NOMO-1 (cell line): ENCODE measurements around the gene MPND.
A peak's percentile ranks its signal among the peaks of the same experiment; 100 is the strongest.
"Not testable (repeated sequence)": the region's sequence is repeated elsewhere in the genome, so short reads cannot be mapped to it uniquely, and the experiment has no call there.

Source experiments
- DNase-seq, 2 experiments: peaks; one replicate each; lab custom pipeline; 2025; ENCODE audit not compliant: unreplicated experiment in 2 of 2; lab: John Stamatoyannopoulos, UW

The MPND gene

GRCh38 chr19:4319067-4319718, 24.2 kb upstream of the MPND start:
- no peak for DNase-seq

GRCh38 chr19:4320419-4320818, 22.9 kb upstream of the MPND start:
- no peak for DNase-seq

GRCh38 chr19:4322942-4323665, 20.3 kb upstream of the MPND start:
- DNase-seq = no peak

DNA sequence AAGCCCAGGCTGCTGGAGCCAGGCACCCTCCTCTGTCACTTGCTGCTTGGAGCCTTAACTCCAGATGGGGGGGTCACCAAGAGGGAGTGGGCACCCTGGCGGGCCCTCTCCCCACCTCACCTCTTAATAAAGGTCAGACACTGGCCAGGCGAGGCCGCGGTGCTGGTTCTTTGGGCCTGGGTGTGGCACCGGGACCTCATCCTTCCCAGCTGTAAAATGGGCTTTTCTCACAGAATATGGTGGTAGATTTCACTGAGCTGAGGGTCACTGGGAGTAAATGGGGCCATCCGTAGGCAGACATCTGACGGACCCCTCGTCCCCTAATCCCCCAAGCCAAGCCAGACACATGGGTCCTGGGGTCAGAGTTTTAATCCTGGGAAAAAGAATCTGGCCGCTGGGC, 19.7 kb upstream of the MPND start:
- no peak for DNase-seq

- no peak for DNase-seq
Measured at GRCh38 chr19:4324228-4324627, 19.1 kb upstream of the MPND start.

DNA sequence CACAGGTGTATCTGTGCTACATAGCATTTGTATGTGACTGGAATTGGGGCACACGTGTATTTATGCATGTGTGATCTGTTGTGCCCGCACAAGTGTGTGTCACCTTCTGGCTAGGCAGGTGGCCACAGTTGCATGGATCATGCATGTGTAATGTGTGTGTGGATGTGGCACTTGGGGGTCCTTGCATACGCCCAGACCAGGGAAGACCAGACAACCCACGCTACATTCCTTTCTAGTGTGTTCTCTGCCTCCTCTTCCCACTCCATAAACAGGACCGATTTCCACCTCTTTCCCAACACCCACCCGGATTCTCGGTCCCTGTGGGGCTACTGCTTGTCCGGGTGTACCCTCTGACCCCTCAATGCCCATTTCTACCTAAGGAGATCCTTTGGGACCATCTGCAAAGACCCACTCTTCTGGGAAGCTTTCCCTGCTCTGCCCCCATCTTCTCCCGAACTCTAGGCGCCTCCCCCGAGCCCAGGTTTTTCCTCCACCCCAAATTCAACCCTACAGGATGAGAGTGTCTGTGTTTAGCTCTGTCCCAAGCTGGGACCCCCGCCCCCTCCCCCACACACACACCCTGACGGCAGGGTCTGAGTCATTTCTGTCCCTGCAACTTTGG, 17.0 kb upstream of the MPND start:
- no peak for DNase-seq

- no peak for DNase-seq
Measured at GRCh38 chr19:4326837-4327251, 16.5 kb upstream of the MPND start.

GRCh38 chr19:4327252-4327876, 16.0 kb upstream of the MPND start:
- peak; percentile 50 to 75 for DNase-seq

DNA sequence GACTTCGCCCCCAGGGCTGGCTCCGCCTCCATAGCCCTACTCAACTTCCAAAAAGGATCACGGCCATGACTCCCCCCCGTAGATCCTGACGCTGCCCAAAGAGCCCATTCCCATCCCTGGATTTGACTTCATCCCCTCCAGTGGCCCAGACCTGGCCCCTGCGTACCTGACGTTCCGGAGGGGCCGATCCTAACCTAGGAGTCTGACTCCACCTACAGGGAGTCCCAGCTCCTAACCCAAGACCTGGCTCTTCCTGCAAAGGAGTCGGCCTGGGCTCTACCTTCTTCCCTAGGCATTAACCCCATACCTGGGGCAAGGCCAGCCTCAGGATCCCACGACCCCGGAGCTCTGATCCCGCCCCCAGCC, 15.5 kb upstream of the MPND start:
- DNase-seq = no peak

DNA sequence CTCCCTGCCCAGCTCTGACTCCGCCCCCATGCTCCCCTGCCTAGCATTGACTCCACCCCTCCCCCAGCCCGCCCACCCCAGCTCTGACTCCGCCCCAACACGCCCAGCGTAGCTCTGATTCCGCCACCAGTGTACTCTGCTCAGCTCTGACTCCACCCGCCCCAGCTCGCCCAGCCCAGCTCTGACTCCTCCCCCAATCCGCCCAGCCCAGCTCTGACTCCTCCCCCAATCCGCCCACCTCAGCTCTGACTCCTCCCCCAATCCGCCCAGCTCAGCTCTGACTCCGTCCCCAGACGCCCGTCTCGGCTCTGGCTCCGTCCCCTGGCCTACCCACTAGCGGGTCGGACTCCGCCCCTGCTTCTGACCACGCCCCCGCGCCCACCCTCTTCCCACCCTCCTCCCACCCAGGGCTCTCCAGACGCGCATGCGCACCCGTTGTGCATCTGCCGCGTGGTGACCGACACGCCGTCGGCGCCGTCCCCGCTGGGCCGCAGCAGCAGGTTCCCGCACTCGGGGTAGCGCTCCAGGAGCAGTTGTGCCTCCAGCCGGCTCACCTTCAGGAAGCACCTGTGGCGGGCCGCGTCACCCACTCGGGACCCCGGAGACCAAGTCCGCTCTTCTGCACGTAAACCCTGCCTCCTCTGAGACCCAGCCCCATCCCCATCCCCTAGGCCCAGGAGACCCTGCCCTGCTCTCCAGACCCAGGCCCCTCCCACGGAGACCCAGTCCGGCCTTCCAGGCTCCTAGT, 14.9 kb upstream of the MPND start:
- DNase-seq = peak; percentile 93 to 96

GRCh38 chr19:4328991-4329681, 14.2 kb upstream of the MPND start:
- DNase-seq = not testable (repeated sequence)

DNA sequence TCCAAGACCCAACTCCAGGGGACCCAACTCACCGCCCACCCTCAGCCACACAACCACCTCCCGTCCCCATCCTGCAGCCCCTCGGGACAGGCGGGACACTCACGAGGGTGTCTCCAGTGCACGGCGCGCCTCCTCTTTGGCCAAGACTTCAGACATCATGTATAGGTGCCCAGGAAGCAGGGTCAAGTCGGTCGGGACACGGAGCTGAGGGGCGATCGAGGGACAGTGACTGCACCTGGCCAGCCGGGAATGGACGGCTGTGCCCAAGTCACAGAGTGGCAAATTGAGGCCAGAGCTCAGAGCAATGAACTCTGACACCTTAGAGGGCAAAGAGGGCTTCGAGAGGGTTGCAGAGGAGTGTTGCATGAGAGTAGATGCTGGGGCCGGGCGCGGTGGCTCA, 13.5 kb upstream of the MPND start:
- no peak for DNase-seq

DNA sequence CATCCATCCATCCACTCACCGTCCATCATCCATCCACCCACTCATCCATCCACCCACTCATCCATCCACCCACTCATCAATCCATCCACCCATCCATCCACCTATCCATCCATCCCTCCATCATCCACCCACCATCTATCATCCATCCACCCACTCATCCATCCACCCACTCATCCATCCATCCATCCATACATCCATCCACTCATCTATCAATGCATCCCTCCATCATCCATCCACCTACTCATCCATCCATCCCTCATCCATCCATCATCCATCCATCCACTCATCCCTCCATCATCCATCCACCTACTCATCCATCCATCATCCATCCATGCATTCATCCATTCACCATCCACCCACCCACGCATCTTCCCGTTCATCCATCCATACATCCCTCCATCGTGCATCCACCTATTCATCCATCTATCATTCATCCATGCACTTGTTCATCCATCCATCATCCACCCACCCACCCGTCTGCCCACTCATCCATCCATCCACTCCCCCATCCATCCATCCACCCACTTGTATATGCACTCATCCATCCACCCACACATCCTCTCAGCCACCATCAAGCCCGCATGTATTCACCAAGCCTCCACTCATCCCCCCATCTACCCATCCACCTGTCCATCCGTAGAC, 8.3 kb upstream of the MPND start:
- DNase-seq = no peak

DNA sequence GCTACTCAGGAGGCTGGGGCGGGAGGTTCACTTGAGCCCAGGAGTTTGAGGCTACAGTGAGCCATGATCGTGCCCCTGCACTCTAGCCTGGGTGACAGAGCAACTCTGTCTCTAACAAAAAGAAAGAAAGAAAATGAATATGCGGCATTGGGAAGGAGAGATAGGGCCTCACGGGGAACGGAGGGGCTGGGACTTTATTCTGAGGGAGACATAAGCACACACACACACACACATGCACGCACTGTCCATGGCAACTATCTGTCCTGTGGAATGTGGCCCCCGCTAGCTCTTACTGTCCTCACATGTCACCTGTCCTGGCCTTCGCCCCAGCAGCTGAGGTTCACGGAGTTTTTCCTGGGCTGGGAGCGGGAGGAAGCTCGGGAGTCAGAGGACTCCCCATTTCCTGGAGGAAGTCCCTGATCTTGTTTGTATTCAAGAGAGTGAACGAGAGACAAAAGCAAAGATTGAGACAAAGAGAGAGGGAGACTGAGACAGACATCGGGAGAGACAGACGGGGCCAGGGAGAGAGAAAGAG, 5.4 kb upstream of the MPND start:
- DNase-seq = no peak

DNA sequence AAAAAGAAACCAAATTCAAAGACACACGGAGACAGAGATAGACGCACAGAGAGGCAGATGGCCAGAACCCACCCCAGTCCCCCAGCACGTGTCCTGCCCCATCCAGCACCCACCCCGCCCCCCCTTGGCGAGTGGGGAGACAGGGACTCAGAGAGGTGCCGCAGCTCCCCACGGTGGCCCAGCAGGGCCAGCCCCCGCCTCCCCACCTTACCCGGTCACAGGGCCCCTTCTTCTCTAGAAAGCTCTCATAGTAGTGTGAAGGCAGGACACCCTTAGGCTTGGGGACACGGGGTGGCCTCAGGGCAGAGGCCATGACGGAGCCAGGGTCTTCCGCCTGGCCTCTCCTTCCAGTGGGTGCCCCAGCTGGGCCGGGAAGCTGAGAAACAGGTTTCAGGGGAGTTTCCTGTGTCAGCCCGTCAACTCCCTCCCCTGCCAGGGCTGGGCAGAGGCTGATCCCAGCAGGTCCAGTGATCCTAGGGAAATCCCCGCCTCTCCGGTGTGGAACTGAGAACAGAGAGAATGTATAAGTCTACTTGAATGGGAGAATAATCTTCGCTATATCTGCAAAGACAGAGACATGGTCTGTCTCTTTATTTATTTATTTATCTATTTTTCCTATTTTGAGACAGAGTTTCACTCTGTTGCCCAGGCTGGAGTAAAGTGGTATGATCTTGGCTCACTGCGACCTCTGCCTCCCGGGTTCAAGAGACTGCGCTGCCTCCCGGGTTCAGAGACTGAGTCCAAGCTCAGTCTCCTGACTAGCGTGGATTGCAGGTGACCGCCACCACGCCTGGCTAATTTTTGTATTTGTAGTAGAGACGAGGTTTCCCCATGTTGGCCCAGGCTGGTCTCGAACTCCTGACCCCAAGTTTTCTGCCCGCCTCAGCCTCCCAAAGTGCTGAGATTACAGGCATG, 4.7 kb upstream of the MPND start, which contains the start of gene STAP2:
STAP2 (minus strand) TSS at position 387 of the 915 bp plus-strand sequence; CDS start at position 313, 74 bp downstream.
- DNase-seq = no peak

- DNase-seq = no peak
Measured at GRCh38 chr19:4342314-4342614, 1.1 kb upstream of the MPND start.

- peak; percentile 99 for DNase-seq
Measured at GRCh38 chr19:4342615-4343369, 570 bp upstream of the MPND start.
